HCT116 (cell line): Measurements from ENCODE around the gene LRRN4CL. TPM values are rescaled to one million over a fixed set of nuclear protein-coding genes. Genes with fewer than 3 reads are reported as not detected.

ENCODE experiments used
- ATAC-seq: fragments of 200-7000 bp; cut with Tn5 transposase; 2 replicates; pipeline ENCODE4 v1.9.1; 2020; ENCODE audit warnings: mild to moderate bottlenecking, moderate library complexity
- BruUV-seq: library from RNA; stranded (reverse); fragments of 400-500 nt; replicated peaks from 2 replicates; lab custom pipeline; 2021; lab: Mats Ljungman, UMichigan
- CTCF ChIA-PET: fragments of 300-600 bp; sonication (Branson Sonifier 250); formaldehyde crosslinking; loops from one replicate; lab custom pipeline; 2021; ENCODE audit warnings: antibody characterized with exemption; lab: Charles Lee
- POLR2A ChIA-PET: fragments of 300-600, 350-600 bp; sonication (Branson Sonifier 250); formaldehyde crosslinking; loops from one replicate; lab custom pipeline; 2021; ENCODE audit warnings: antibody characterized with exemption; lab: Charles Lee
- RAD21 ChIA-PET, 2 experiments: fragments of 300-600 bp; sonication (Branson Sonifier 250); formaldehyde crosslinking; loops; one replicate each; lab custom pipeline; 2023; ENCODE audit warnings: low total read pairs in 2 of 2; ENCODE audit not compliant: uncharacterized antibody in 2 of 2, unreplicated experiment in 2 of 2, low non-redundant PET in 1 of 2; lab: Charles Lee
- DNase-seq: peaks from one replicate; pipeline ENCODE4 v3.0.0-alpha.2; 2010; ENCODE audit warnings: low read depth, low spot score
- H2AFZ ChIP-seq: fragments of 200-600 bp; shearing (Covaris generic), sonication (generic); 2 replicates; pipeline ENCODE4 v1.6.1; 2017; ENCODE audit warnings: low read depth, mixed run types, mixed read lengths, antibody characterized with exemption, low read length; ENCODE audit not compliant: poor library complexity, severe bottlenecking
- H3K27ac ChIP-seq: 2 replicates; pipeline ENCODE4 v1.5.1; 2012; ENCODE audit warnings: low read depth, low read length
- H3K27me3 ChIP-seq: fragments of 200-600 bp; sonication (generic); 2 replicates; pipeline ENCODE4 v1.6.1; 2016; ENCODE audit warnings: mixed run types, low read length, mixed read lengths; ENCODE audit not compliant: insufficient read depth
- H3K36me3 ChIP-seq, 2 experiments: fragments of 200-500 bp in 1 of 2; fragments of 200-600 bp in 1 of 2; sonication (Bioruptor generic) in 1 of 2; sonication (generic) in 1 of 2; 2 replicates each; pipeline versions ENCODE4 v1.5.1 to v1.6.1; 2014 to 2016; ENCODE audit warnings: low read length in 2 of 2, inconsistent platforms in 1 of 2, mixed read lengths in 1 of 2, mixed run types in 1 of 2; ENCODE audit not compliant: insufficient read depth in 2 of 2, control insufficient read depth in 1 of 2
- H3K4me1 ChIP-seq, 2 experiments: fragments of 200-600 bp in 1 of 2; sonication (generic) in 1 of 2; 2 replicates each; pipeline versions ENCODE4 v1.5.1 to v1.6.1; 2012 to 2017; ENCODE audit warnings: low read length in 2 of 2, inconsistent platforms in 1 of 2, mild to moderate bottlenecking in 1 of 2, mixed read lengths in 1 of 2, mixed run types in 1 of 2, moderate library complexity in 1 of 2; ENCODE audit not compliant: insufficient read depth in 2 of 2, control insufficient read depth in 1 of 2
- H3K4me2 ChIP-seq: fragments of 200-600 bp; sonication (generic); 2 replicates; pipeline ENCODE4 v1.6.1; 2017; ENCODE audit warnings: mixed run types, low read length, mixed read lengths
- H3K4me3 ChIP-seq, 2 experiments: fragments of 200-600 bp in 1 of 2; sonication (generic) in 1 of 2; replicated peaks in 1 of 2; 2 replicates each; pipeline ENCODE4 v1.5.1; 2011 to 2016; ENCODE audit warnings: low read length in 2 of 2, control low read depth in 1 of 2, low read depth in 1 of 2, mild to moderate bottlenecking in 1 of 2, mixed read lengths in 1 of 2, mixed run types in 1 of 2
- H3K79me2 ChIP-seq: fragments of 200-600 bp; sonication (generic); 2 replicates; pipeline ENCODE4 v1.6.1; 2017; ENCODE audit warnings: mild to moderate bottlenecking, mixed run types, low read length, moderate library complexity, mixed read lengths; ENCODE audit not compliant: insufficient read depth
- H3K9ac ChIP-seq: fragments of 200-600 bp; sonication (generic); 2 replicates; pipeline ENCODE4 v1.6.1; 2016; ENCODE audit warnings: low read length, mixed read lengths
- H3K9me2 ChIP-seq: fragments of 200-600 bp; sonication (generic), shearing (Covaris generic); 2 replicates; pipeline ENCODE4 v1.6.1; 2017; ENCODE audit warnings: mixed run types, mild to moderate bottlenecking, moderate library complexity; ENCODE audit not compliant: insufficient read depth
- H3K9me3 ChIP-seq, 2 experiments: fragments of 200-500 bp in 1 of 2; fragments of 200-600 bp in 1 of 2; sonication (Bioruptor generic) in 1 of 2; sonication (generic) in 1 of 2; 2 replicates each; pipeline ENCODE4 v1.6.1; 2014 to 2017; ENCODE audit warnings: low read length in 2 of 2, mixed read lengths in 2 of 2, inconsistent platforms in 1 of 2, low read depth in 1 of 2, mild to moderate bottlenecking in 1 of 2, mixed run types in 1 of 2, moderate library complexity in 1 of 2; ENCODE audit not compliant: control insufficient read depth in 1 of 2, insufficient read depth in 1 of 2
- H4K20me1 ChIP-seq: fragments of 200-600 bp; sonication (generic), shearing (Covaris generic); 2 replicates; pipeline ENCODE4 v1.6.1; 2017; ENCODE audit warnings: mixed run types, mild to moderate bottlenecking, moderate library complexity; ENCODE audit not compliant: insufficient read depth
- ATF3 ChIP-seq: IDR thresholded peaks from 2 replicates; pipeline ENCODE4 v1.6.1; 2012
- CBX3 ChIP-seq: IDR thresholded peaks from 2 replicates; pipeline ENCODE4 v1.6.1; 2012; ENCODE audit warnings: low read depth
- CEBPB ChIP-seq: IDR thresholded peaks from 2 replicates; pipeline ENCODE4 v1.6.1; 2012; ENCODE audit warnings: low read depth
- ELF1 ChIP-seq: IDR thresholded peaks from 2 replicates; pipeline ENCODE4 v1.6.1; 2012; ENCODE audit warnings: low read depth, borderline replicate concordance
- EZH2 ChIP-seq: fragments of 200-600 bp; sonication (generic); IDR thresholded peaks from 2 replicates; pipeline ENCODE4 v1.6.1; 2017; ENCODE audit warnings: antibody characterized with exemption, mixed run types
- FOSL1 ChIP-seq: IDR thresholded peaks from 2 replicates; pipeline ENCODE4 v1.6.1; 2012; ENCODE audit warnings: low read depth
- JUND ChIP-seq: IDR thresholded peaks from 2 replicates; pipeline ENCODE4 v1.6.1; 2012
- MAX ChIP-seq: IDR thresholded peaks from 2 replicates; pipeline ENCODE4 v1.6.1; 2012
- POLR2A ChIP-seq: IDR thresholded peaks from 2 replicates; pipeline ENCODE4 v1.7.0; 2011; ENCODE audit warnings: borderline replicate concordance; ENCODE audit not compliant: insufficient read depth, insufficient read length; ENCODE audit errors: extremely low read depth
- POLR2AphosphoS5 ChIP-seq: IDR thresholded peaks from 2 replicates; pipeline ENCODE4 v1.6.1; 2011; ENCODE audit warnings: mild to moderate bottlenecking, low read depth, low read length, moderate library complexity
- RAD21 ChIP-seq: IDR thresholded peaks from 2 replicates; pipeline ENCODE4 v1.6.1; 2012; ENCODE audit warnings: low read depth, mild to moderate bottlenecking
- SIN3A ChIP-seq: IDR thresholded peaks from 2 replicates; pipeline ENCODE4 v1.6.1; 2012; ENCODE audit warnings: low read depth
- SRF ChIP-seq: IDR thresholded peaks from 2 replicates; pipeline ENCODE4 v1.6.1; 2012; ENCODE audit warnings: low read depth
- TCF7L2 ChIP-seq: IDR thresholded peaks from 2 replicates; pipeline ENCODE4 v1.7.0; 2011; ENCODE audit warnings: borderline replicate concordance, inconsistent platforms; ENCODE audit not compliant: insufficient read depth, insufficient read length; ENCODE audit errors: extremely low read depth
- ZBTB33 ChIP-seq: IDR thresholded peaks from 2 replicates; pipeline ENCODE4 v1.6.1; 2011; ENCODE audit warnings: mild to moderate bottlenecking, low read length, moderate library complexity; ENCODE audit not compliant: insufficient replicate concordance; ENCODE audit errors: extremely low read depth
- ZNF274 ChIP-seq: fragments of 200-500 bp; sonication (Bioruptor generic); IDR thresholded peaks from 2 replicates; pipeline ENCODE4 v1.6.1; 2014; ENCODE audit warnings: mild to moderate bottlenecking, low read depth, low read length, inconsistent platforms
- intact Hi-C: fragments of 100-400 bp; cut with micrococcal nuclease; formaldehyde crosslinking; loops from 2 replicates; pipeline ENCODE4 v1.10.0; 2022
- total RNA-seq: library from RNA; stranded (reverse); gene quantifications from one replicate; pipeline ENCODE4 v1.2.1, GENCODE V29; 2021; ENCODE audit not compliant: unreplicated experiment

The LRRN4CL gene
- total RNA-seq, 1 experiment from 2014 or later, result 0.71 TPM

GRCh38 chr11:62712861-62713260 is 23.5 kb upstream of the LRRN4CL start:
- peaks cover 45% of the 10 kb centered on the region for H3K79me2 ChIP-seq
- no peak overlapping the region for H3K4me2 ChIP-seq
- peaks cover 56 to 72% of the 10 kb centered on the region in 2 experiments for H3K36me3 ChIP-seq
- RAD21 ChIA-PET, result no interaction called here
- H3K4me3 ChIP-seq, result no peak overlapping the region
- no TSS peak for BruUV-seq
- H3K4me1 ChIP-seq, result no peaks in the 10 kb centered on the region
- no peaks in the 10 kb centered on the region for H3K9me2 ChIP-seq
- no peak overlapping the region for H2AFZ ChIP-seq
- no peaks in the 10 kb centered on the region for H3K9me3 ChIP-seq
- POLR2A ChIA-PET, result no interaction called here
- ATAC-seq, result no peak
- DNase-seq, result no peak
- CTCF ChIA-PET, result no interaction called here
- no peaks in the 10 kb centered on the region for H4K20me1 ChIP-seq
- no peak overlapping the region for H3K9ac ChIP-seq
- TF ChIP-seq POLR2AphosphoS5 (no peak), POLR2A (no peak), ATF3 (no peak), ZBTB33 (no peak), RAD21 (no peak), CEBPB (no peak), ELF1 (no peak), FOSL1 (no peak)
- intact Hi-C loops, result no loop called here
- no peaks in the 10 kb centered on the region for H3K27me3 ChIP-seq
- H3K27ac ChIP-seq, result no peak overlapping the region

GRCh38 chr11:62712276-62712812 is 23.0 kb upstream of the LRRN4CL start:
- RAD21 ChIA-PET, result no interaction called here
- H3K79me2 ChIP-seq, result peaks cover 40% of the 10 kb centered on the region
- DNase-seq (no peak), ATAC-seq (no peak)
- intact Hi-C loops, result no loop called here
- BruUV-seq, result no TSS peak
- H3K36me3 ChIP-seq, result peaks cover 51 to 68% of the 10 kb centered on the region in 2 experiments
- H3K27me3 ChIP-seq, result no peaks in the 10 kb centered on the region
- H3K4me2 ChIP-seq, result no peak overlapping the region
- H3K27ac ChIP-seq, result no peak overlapping the region
- POLR2A ChIA-PET, result no interaction called here
- no peaks in the 10 kb centered on the region for H3K4me1 ChIP-seq
- H3K9me2 ChIP-seq, result no peaks in the 10 kb centered on the region
- no peak overlapping the region for H3K4me3 ChIP-seq
- H3K9me3 ChIP-seq, result no peaks in the 10 kb centered on the region
- H3K9ac ChIP-seq, result no peak overlapping the region
- H4K20me1 ChIP-seq, result no peaks in the 10 kb centered on the region
- H2AFZ ChIP-seq, result no peak overlapping the region
- CTCF ChIA-PET, result no interaction called here
- TF ChIP-seq MAX (no peak), ZNF274 (no peak), POLR2AphosphoS5 (no peak), TCF7L2 (no peak), CEBPB (no peak), FOSL1 (no peak), EZH2 (no peak), SRF (no peak), CBX3 (no peak), RAD21 (no peak), SIN3A (no peak), JUND (no peak)
